CMK (cell line): ENCODE measurements around the gene KRT71.

Experiments
- DNase-seq: peaks from one replicate; pipeline ENCODE4 v3.0.0-alpha.2; 2010; ENCODE audit warnings: low read depth

KRT71 gene

GRCh38 chr12:52537101-52537500 lies 15.8 kb downstream of the KRT71 start:
- no peak for DNase-seq

- no peak for DNase-seq
Measured at GRCh38 chr12:52535574-52535973, 17.4 kb downstream of the KRT71 start.

- DNase-seq = no peak
Measured at GRCh38 chr12:52534482-52534881, 18.5 kb downstream of the KRT71 start.

GRCh38 chr12:52533686-52534470 lies 19.1 kb downstream of the KRT71 start:
- DNase-seq = no peak

- DNase-seq = no peak
Measured at GRCh38 chr12:52532636-52533035, 20.3 kb downstream of the KRT71 start.

GRCh38 chr12:52531566-52532300 lies 21.2 kb downstream of the KRT71 start:
- no peak for DNase-seq

GRCh38 chr12:52530905-52531304 lies 22.0 kb downstream of the KRT71 start:
- no peak for DNase-seq

- DNase-seq = no peak
Measured at GRCh38 chr12:52530366-52530765, 22.6 kb downstream of the KRT71 start.

GRCh38 chr12:52529846-52530245 lies 23.1 kb downstream of the KRT71 start:
- no peak for DNase-seq

GRCh38 chr12:52529417-52529816 lies 23.5 kb downstream of the KRT71 start:
- DNase-seq = no peak

GRCh38 chr12:52528641-52529143 lies 24.3 kb downstream of the KRT71 start:
- no peak for DNase-seq

GRCh38 chr12:52527121-52527800 lies 25.7 kb downstream of the KRT71 start:
- no peak for DNase-seq

- no peak for DNase-seq
Measured at GRCh38 chr12:52526511-52526951, 26.4 kb downstream of the KRT71 start.

GRCh38 chr12:52525661-52526499 lies 27.1 kb downstream of the KRT71 start:
- DNase-seq = no peak

GRCh38 chr12:52524898-52525591 lies 27.9 kb downstream of the KRT71 start:
- DNase-seq = no peak

GRCh38 chr12:52524241-52524897 lies 28.6 kb downstream of the KRT71 start:
- no peak for DNase-seq

- no peak for DNase-seq
Measured at GRCh38 chr12:52523824-52524223, 29.1 kb downstream of the KRT71 start.

GRCh38 chr12:52522346-52523011 lies 30.5 kb downstream of the KRT71 start:
- DNase-seq = no peak

GRCh38 chr12:52521568-52522266 lies 31.2 kb downstream of the KRT71 start:
- DNase-seq = no peak
